Right lobe of liver (tissue), 6 donors: ENCODE data around the gene MCM3AP. TPM values are rescaled to one million over a fixed set of nuclear protein-coding genes. Genes with fewer than 3 reads are reported as not detected.

Experiments used
- ATAC-seq, 4 donors: fragments of 200-7000 bp; cut with Tn5 transposase; one replicate each; pipeline ENCODE4 v1.9.1; 2020; ENCODE audit warnings: mild to moderate bottlenecking in 4 of 4, moderate library complexity in 4 of 4
- DNase-seq, 3 donors: peaks; one replicate each; pipeline ENCODE4 v3.0.0-alpha.2; 2020
- H3K27ac ChIP-seq, 3 donors: fragments of 200-600 bp; one replicate each; pipeline ENCODE4 v1.8.0; 2022
- H3K27me3 ChIP-seq, 2 donors: fragments of 200-600 bp; one replicate each; pipeline ENCODE4 v1.8.0; 2022
- H3K36me3 ChIP-seq, 4 donors: fragments of 200-600 bp; sonication (generic) in 1 of 4; one replicate each; pipeline versions ENCODE4 v1.5.1 to v1.8.0; 2017 to 2022; ENCODE audit warnings: control low read depth in 1 of 4
- H3K4me1 ChIP-seq, 4 donors: fragments of 200-600 bp; sonication (generic) in 1 of 4; one replicate each; pipeline versions ENCODE4 v1.5.1 to v1.8.0; 2017 to 2022; ENCODE audit warnings: control low read depth in 1 of 4
- H3K4me3 ChIP-seq, 3 donors: fragments of 200-600 bp; one replicate each; pipeline ENCODE4 v1.8.0; 2022
- H3K9me3 ChIP-seq, 4 donors: fragments of 200-600 bp; sonication (generic) in 1 of 4; one replicate each; pipeline versions ENCODE4 v1.5.1 to v1.8.0; 2017 to 2022; ENCODE audit warnings: control low read depth in 1 of 4
- POLR2A ChIP-seq: fragments of 450-650 bp; IDR thresholded peaks from one replicate; pipeline ENCODE4 v1.6.1; 2017; ENCODE audit warnings: antibody characterized with exemption, mild to moderate bottlenecking
- WGBS: methylation state at CpG from one replicate; pipeline ENCODE4 v1.1.6; 2018; ENCODE audit warnings: low coverage, low lambda C conversion rate; ENCODE audit not compliant: insufficient coverage; ENCODE audit errors: missing lambda C conversion rate; 5-methylcytosine and 5-hydroxymethylcytosine counted together
- intact Hi-C, 2 donors: fragments of 100-400 bp; cut with DNase I; formaldehyde crosslinking; loops; one replicate each; pipeline versions ENCODE4 v1.11.2 to v1.14.1; 2022
- total RNA-seq, 6 experiments: library from RNA; depleted of rRNA in 2 of 6; stranded (reverse); fragments of >200 nt in 2 of 6; fragmentation: NEBNext Ultra II Directional in 3 of 6; extraction: Animal tissue kit (Norgen Biotek cat#: 25700) in 3 of 6; gene quantifications; one replicate each; pipeline versions ENCODE4 v1.1.0 to v1.2.4, GENCODE V29; 2016 to 2023
- TF ChIP-seq, protein P1 (sequence below), 4 donors: fragments of 200-600 bp in 3 of 4; fragments of 450-650 bp in 1 of 4; IDR thresholded peaks; one replicate each; pipeline versions ENCODE4 v1.5.1 to v1.8.0; 2016 to 2022; ENCODE audit warnings: antibody characterized with exemption in 4 of 4, mild to moderate bottlenecking in 2 of 4
- donor health status: DM: no; HTN: yes; CAD: no.
- donor health status: DM: no; HTN: no; CAD: no.
- donor health status: DM: no; HTN: no; CAD: no.
- donor health status: DM: no; HTN: yes; CAD: no.
- donor health status: DM: no; HTN: yes; CAD: no.

The MCM3AP gene
- total RNA-seq, 6 experiments from 2014 or later, result 34.4 to 44.6 (median 40.7) TPM

DNA sequence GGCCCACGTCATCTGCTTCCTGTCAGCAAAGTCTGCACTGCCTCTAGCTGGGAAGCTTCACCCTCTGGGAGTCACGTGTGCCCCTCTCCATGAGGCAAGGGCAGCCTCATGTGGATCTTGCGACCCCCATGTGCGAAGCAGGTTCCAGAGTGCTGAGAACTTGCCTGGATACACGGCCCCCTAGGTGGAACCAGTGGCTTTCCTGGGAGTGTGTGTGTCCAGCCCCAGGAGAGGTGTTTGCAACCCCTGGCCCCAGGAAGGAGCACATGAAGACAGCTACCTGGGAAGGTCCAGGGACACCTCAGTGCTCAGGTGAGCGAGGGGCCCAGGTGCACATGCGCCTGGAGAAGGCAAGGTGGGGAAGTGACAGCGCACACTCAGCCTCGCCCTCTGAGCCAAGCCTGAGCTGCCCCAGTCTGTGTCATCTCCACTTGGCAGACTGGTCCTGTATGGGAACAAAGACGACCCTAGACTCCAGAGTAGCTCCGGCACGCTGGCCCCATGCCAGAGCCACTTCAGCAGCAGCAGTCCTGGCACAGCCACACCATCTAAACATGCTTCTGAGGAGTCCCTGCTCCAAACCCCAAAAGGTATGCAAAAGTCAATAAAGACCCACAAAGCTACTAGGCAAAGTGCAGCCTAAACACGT lies 65.7 kb downstream of the MCM3AP start:
- WGBS, result 24% methylated on average over 2 of the region's 13 CpGs
- intact Hi-C loops, result no loop called here
- H3K4me1 ChIP-seq, result peaks cover 0 to 5% (median 2%) of the 10 kb centered on the region in 4 donors
- no peak overlapping the region for H3K27ac ChIP-seq
- DNase-seq (peak in 1 of 3 donors; percentile 31), ATAC-seq (no peak)
- H3K36me3 ChIP-seq, result peaks cover 0 to 60% (median 14%) of the 10 kb centered on the region in 4 donors
- H3K4me3 ChIP-seq, result no peak overlapping the region
- no peaks in the 10 kb centered on the region for H3K27me3 ChIP-seq
- no peaks in the 10 kb centered on the region for H3K9me3 ChIP-seq
- no peak for TF ChIP-seq POLR2A
- TF ChIP-seq, protein P1, sequence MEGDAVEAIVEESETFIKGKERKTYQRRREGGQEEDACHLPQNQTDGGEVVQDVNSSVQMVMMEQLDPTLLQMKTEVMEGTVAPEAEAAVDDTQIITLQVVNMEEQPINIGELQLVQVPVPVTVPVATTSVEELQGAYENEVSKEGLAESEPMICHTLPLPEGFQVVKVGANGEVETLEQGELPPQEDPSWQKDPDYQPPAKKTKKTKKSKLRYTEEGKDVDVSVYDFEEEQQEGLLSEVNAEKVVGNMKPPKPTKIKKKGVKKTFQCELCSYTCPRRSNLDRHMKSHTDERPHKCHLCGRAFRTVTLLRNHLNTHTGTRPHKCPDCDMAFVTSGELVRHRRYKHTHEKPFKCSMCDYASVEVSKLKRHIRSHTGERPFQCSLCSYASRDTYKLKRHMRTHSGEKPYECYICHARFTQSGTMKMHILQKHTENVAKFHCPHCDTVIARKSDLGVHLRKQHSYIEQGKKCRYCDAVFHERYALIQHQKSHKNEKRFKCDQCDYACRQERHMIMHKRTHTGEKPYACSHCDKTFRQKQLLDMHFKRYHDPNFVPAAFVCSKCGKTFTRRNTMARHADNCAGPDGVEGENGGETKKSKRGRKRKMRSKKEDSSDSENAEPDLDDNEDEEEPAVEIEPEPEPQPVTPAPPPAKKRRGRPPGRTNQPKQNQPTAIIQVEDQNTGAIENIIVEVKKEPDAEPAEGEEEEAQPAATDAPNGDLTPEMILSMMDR (IDR thresholded peaks at IDR 0.05), result no peak

DNA sequence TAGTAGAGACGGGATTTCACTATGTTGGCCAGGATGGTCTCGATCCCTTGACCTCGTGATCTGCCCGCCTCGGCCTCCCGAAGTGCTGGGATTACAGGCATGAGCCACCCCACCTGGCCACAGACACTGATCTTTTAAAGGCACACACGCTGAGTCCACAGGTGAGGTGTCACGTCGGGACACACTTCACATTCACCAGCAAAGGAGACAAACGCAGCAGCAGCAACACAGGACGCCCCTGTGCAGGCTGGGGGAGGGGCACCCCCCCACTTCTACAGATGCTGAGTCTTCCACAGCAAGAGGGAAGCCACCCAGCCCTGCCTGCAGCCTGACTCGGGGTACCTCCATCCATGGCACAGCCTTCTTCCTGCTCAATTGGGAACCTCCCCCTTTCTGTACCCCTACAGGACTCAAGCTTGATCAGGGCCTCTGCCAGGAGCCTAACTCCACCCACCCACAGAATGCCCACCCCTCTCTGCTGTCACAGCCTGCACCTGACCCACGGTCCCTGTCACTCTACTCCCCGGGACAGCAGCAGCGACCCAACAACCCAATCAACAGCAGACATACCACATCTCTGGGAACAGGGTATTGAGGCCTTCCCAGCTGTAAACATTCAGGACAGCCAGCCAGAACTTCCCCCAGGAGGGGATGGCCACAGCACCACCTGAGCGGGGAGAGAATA lies 66.4 kb downstream of the MCM3AP start:
- H3K27ac ChIP-seq, result no peak overlapping the region
- no peaks in the 10 kb centered on the region for H3K27me3 ChIP-seq
- WGBS, result 91% methylated on average over 8 of the region's 16 CpGs
- no peak overlapping the region for H3K4me3 ChIP-seq
- DNase-seq (peak in 1 of 3 donors; percentile 32), ATAC-seq (no peak)
- peaks cover 0 to 67% (median 14%) of the 10 kb centered on the region in 4 donors for H3K36me3 ChIP-seq
- intact Hi-C loops, result no loop called here
- no peaks in the 10 kb centered on the region for H3K4me1 ChIP-seq
- TF ChIP-seq, protein P1 (IDR thresholded peaks at IDR 0.05), result no peak
- TF ChIP-seq POLR2A, result no peak
- no peaks in the 10 kb centered on the region for H3K9me3 ChIP-seq

DNA sequence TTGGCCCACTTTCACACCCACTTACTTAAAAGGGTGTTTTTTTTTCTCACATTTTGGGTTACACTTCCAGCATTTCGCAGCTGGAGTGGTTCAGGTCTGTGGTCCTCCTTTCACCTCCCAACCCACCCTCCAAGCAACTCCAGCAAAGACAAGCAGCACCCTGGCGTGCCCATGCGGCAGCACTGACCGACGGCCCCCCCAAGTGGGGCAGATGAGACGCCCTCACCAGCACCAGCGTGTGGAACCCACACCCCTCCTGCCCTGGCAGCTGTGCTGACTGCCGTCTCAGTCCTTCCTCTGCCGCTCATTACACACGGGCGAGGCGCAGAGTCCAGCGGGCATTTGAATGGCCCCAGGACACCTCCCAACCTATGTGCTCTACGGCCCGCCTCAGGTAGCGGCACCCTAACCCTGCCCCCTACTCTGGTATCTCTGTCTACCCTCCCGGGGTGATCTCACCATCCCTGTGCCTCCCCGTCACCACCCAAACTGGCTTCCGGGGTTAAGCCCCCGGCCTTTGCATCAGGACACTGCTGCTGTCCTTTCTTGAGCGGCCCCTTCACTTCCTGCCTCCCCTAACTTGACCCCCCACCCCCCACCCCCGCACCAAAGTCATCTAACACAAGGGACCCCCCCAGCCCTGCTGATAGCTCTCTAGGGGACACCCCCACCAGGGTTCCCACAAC lies 67.8 kb downstream of the MCM3AP start:
- ATAC-seq (no peak), DNase-seq (no peak)
- intact Hi-C loops, result no loop called here
- WGBS, result no CpG with 5 or more reads among the region's 22 CpGs
- H3K36me3 ChIP-seq, result peaks cover 0 to 73% (median 21%) of the 10 kb centered on the region in 4 donors
- H3K4me1 ChIP-seq, result no peaks in the 10 kb centered on the region
- no peaks in the 10 kb centered on the region for H3K9me3 ChIP-seq
- TF ChIP-seq, protein P1 (IDR thresholded peaks at IDR 0.05), result no peak
- TF ChIP-seq POLR2A, result no peak
- no peaks in the 10 kb centered on the region for H3K27me3 ChIP-seq
- H3K27ac ChIP-seq, result no peak overlapping the region
- H3K4me3 ChIP-seq, result no peak overlapping the region

DNA sequence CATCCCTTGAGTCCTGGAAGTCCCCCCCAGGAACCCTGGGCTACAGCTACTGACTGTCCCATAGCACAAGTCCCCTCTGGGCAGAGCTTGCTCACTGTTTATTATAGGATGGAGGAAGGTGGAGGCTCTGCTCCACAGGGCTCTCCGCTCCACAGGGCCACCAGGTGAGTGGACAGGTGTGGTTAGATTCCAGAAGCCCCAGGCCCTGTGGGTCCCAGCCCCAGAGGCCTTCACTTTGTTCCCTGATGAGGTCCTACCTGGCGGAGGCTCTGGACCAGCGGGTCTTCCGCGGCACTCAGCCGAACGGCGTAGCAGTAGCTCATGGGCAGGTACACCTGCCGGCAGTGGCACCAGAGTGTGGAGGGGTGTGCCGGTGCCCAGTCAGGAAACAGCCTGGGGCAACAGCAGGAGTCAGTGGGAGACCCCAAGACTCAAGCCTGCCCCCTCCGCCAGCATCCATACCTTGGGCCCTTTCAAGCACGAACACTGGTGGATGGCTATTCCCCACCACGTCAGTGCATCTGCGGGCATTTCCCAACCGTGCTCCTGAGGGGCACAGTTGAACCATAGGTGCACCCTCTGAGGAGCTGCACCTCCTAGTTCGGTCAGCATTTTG lies 69.2 kb downstream of the MCM3AP start:
- Histone ChIP-seq H3K4me3 (no peak overlapping the region), H3K27me3 (no peaks in the 10 kb centered on the region), H3K36me3 (peaks cover 0 to 68% (median 17%) of the 10 kb centered on the region in 4 donors), H3K4me1 (no peaks in the 10 kb centered on the region), H3K9me3 (no peaks in the 10 kb centered on the region), H3K27ac (no peak overlapping the region)
- TF ChIP-seq, protein P1 (IDR thresholded peaks at IDR 0.05), result no peak
- TF ChIP-seq POLR2A, result no peak
- WGBS, result 88% methylated on average over 5 of the region's 16 CpGs
- ATAC-seq, result no peak
- intact Hi-C loops, result no loop called here
- no peak for DNase-seq
